Ishikawa (cell line): ENCODE data around the gene ISCA2.

Source experiments
- CEBPB ChIP-seq: IDR thresholded peaks from 2 replicates; pipeline ENCODE4 v1.6.1; 2012
- CREB1 ChIP-seq: IDR thresholded peaks from 2 replicates; pipeline ENCODE4 v1.6.1; 2012; ENCODE audit warnings: low read depth
- EGR1 ChIP-seq: IDR thresholded peaks from 2 replicates; pipeline ENCODE4 v1.6.1; 2012
- EP300 ChIP-seq: IDR thresholded peaks from 2 replicates; pipeline ENCODE4 v1.6.1; 2012; ENCODE audit warnings: borderline replicate concordance
- FOXM1 ChIP-seq: IDR thresholded peaks from 2 replicates; pipeline ENCODE4 v1.6.1; 2012; ENCODE audit warnings: low read depth, borderline replicate concordance
- NFIC ChIP-seq: IDR thresholded peaks from 2 replicates; pipeline ENCODE4 v1.6.1; 2012
- RAD21 ChIP-seq: IDR thresholded peaks from 2 replicates; pipeline ENCODE4 v1.6.1; 2012; ENCODE audit warnings: low read depth
- TAF1 ChIP-seq: IDR thresholded peaks from 2 replicates; pipeline ENCODE4 v1.6.1; 2012; ENCODE audit warnings: low read depth, mild to moderate bottlenecking
- TCF12 ChIP-seq: IDR thresholded peaks from 2 replicates; pipeline ENCODE4 v1.6.1; 2012; ENCODE audit warnings: low read depth
- TEAD4 ChIP-seq: IDR thresholded peaks from 2 replicates; pipeline ENCODE4 v1.6.1; 2012
- YY1 ChIP-seq: IDR thresholded peaks from 2 replicates; pipeline ENCODE4 v1.6.1; 2012; ENCODE audit warnings: low read depth
- ZBTB7A ChIP-seq: IDR thresholded peaks from 2 replicates; pipeline ENCODE4 v1.6.1; 2012; ENCODE audit warnings: low read depth
- TF ChIP-seq, protein P1 (sequence below): IDR thresholded peaks from 2 replicates; pipeline ENCODE4 v1.6.1; 2012; ENCODE audit warnings: low read depth, mild to moderate bottlenecking
- TF ChIP-seq, protein P2 (sequence below): IDR thresholded peaks from 2 replicates; pipeline ENCODE4 v1.6.1; 2012
- TF ChIP-seq, protein P3 (sequence below): IDR thresholded peaks from 2 replicates; pipeline ENCODE4 v1.6.1; 2012

Gene ISCA2

DNA sequence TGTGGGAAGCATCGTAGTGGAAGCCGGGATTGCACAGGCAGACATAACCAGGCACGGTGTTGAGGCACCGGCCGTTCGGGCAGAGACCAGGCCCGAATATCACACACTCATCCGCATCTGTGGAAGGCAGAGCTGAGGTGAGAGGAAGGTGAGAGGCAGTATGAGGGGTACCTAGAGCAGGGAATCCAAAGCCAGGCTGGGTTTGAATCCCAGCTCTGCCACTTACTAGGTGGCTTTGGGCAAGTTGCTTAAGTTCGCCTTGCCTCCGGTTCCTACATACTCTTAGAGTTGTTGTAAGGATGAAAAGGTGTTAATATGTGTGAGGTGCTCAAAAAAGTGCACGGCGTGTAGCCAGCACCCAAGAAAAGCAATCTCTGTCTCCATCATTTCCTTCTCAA, 10.4 kb downstream of the ISCA2 start:
- TF ChIP-seq YY1: no peak

DNA sequence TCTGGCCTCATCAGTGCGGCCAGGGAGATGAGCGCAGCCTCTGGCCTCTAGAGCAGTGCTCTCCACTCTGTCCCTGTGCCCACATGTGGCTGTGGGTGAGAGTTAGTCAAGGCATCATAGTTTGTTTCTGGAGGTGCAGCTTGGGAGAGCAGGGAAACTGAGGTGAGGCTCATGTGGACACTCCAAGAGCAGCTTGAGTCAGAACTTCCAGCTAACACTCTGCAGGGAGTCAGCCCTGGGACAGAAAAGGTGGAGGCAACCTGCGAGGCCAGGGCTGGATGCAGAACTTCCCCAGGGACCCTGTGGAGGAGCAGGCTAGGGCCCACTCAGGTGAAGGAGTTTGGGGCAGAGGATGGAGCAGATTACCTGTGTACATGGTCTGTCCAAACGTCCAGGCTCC, 10.8 kb downstream of the ISCA2 start:
- TF ChIP-seq CREB1: no peak

DNA sequence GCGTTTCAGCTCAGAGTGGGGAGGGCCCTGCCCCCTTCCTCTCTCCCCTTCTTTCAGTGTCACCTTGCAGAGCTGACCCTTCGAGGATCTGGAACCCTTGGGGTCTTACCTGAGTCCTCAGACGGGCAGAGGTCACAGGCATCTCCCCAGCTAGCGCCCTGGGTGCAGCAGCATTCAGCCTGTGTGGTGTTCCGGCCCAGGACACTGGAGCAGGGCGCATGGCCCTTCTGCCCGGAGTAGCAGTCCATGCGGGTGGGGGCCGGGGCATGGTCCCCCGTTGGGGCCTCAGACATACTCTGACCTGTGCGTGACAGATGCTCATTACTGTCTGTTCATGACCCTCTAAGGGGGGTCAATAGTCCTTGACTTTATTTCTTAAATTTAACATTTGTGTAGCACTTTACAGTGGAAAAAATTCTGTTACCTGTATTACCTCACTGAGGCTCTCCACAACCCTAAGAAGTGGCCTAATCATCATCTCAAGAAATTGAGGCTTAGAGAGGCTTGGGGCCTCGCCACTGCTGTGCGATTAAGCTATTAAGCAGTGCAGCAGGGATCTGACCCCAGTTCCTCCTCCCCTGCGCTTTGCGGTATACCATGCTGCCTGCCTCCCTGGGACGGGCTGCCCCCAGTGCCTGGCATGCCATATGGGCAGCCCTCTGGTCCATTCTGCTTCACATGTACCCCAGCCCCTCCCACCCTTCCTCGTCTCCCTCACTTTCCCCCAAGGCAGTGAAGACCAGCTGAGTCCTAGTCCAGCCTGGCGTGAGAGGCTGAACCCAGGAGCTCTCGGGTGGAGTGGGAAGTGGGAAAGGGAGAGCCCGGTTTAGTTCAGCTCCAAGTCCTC, 11.5 kb downstream of the ISCA2 start:
- TF ChIP-seq YY1 (no peak), TEAD4 (no peak), EGR1 (no peak), NFIC (no peak), CEBPB (no peak), RAD21 (no peak), FOXM1 (no peak), TAF1 (no peak)
- TF ChIP-seq, protein P1, sequence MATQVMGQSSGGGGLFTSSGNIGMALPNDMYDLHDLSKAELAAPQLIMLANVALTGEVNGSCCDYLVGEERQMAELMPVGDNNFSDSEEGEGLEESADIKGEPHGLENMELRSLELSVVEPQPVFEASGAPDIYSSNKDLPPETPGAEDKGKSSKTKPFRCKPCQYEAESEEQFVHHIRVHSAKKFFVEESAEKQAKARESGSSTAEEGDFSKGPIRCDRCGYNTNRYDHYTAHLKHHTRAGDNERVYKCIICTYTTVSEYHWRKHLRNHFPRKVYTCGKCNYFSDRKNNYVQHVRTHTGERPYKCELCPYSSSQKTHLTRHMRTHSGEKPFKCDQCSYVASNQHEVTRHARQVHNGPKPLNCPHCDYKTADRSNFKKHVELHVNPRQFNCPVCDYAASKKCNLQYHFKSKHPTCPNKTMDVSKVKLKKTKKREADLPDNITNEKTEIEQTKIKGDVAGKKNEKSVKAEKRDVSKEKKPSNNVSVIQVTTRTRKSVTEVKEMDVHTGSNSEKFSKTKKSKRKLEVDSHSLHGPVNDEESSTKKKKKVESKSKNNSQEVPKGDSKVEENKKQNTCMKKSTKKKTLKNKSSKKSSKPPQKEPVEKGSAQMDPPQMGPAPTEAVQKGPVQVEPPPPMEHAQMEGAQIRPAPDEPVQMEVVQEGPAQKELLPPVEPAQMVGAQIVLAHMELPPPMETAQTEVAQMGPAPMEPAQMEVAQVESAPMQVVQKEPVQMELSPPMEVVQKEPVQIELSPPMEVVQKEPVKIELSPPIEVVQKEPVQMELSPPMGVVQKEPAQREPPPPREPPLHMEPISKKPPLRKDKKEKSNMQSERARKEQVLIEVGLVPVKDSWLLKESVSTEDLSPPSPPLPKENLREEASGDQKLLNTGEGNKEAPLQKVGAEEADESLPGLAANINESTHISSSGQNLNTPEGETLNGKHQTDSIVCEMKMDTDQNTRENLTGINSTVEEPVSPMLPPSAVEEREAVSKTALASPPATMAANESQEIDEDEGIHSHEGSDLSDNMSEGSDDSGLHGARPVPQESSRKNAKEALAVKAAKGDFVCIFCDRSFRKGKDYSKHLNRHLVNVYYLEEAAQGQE: no peak

DNA sequence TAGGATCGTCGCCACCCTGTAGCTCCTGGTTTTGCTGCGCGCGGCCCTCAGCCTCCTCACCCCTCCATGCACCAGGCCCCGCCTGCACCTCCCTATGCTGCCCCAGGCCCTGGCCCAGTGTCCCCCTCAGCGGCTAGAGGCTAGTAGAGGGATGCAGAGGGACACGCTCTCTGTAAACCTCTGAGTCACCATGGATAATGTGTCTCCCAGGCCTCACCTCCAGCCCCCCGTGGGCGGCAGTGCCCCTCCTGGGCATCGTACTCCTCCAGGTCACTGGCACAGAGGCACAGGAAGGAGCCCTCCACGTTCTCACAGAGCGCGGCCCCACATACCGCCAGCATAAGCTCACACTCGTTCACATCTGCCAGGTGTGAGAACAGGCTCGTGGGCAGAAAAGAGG, 12.3 kb downstream of the ISCA2 start:
- TF ChIP-seq, protein P2, sequence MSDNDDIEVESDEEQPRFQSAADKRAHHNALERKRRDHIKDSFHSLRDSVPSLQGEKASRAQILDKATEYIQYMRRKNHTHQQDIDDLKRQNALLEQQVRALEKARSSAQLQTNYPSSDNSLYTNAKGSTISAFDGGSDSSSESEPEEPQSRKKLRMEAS: no peak
- TF ChIP-seq, protein P1: no peak
- TF ChIP-seq FOXM1 (no peak), NFIC (no peak), EGR1 (no peak), TCF12 (no peak), EP300 (no peak), CEBPB (no peak), TEAD4 (no peak), TAF1 (no peak)

DNA sequence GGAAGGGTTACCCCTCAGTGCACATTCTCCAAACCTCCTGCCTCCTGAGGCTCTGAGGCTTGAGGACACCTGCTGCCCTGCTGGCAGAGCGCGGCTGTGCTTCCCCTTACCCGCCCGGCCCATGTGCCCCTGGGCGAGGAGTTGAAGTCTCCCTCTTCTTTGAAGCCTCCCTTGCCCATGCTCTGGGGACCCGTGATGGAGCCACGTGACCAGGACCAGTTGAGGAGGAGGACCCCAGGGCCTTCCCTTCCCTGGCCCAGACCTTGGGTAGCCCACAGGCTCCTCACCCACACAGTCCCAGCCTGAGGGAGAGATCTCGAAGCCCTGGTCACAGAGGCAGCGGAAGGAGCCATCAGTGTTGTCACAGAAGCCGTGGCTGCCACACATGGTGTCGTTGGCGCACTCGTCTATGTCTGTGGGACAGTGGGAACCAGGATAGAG, 12.9 kb downstream of the ISCA2 start:
- TF ChIP-seq ZBTB7A (no peak), FOXM1 (no peak), NFIC (no peak)

DNA sequence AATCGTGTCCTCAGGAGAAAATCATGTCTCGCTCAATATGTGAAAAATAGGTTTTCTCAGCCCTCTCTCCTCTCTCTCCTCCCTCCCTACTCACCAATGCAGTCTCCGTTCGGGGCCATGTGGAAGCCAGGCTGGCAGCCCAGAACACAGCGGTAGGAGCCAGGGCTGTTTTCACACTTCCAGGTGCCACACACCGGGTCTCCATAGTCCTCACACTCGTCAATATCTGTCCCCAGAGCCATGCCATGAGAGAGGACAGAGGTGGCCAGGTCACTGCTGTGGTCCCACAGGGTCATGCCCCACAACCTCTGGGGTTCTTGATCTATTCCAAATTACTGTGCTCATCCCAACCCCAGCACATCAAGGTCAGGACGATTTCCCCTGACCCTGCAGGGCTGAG, 13.5 kb downstream of the ISCA2 start:
- no peak for TF ChIP-seq RAD21
- no peak for TF ChIP-seq FOXM1
- TF ChIP-seq YY1: no peak
- TF ChIP-seq, protein P2: no peak
- TF ChIP-seq, protein P3, sequence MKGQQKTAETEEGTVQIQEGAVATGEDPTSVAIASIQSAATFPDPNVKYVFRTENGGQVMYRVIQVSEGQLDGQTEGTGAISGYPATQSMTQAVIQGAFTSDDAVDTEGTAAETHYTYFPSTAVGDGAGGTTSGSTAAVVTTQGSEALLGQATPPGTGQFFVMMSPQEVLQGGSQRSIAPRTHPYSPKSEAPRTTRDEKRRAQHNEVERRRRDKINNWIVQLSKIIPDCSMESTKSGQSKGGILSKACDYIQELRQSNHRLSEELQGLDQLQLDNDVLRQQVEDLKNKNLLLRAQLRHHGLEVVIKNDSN: no peak
- TF ChIP-seq TEAD4: no peak
- no peak for TF ChIP-seq EGR1
- TF ChIP-seq, protein P1: no peak
- TF ChIP-seq TCF12: no peak
- no peak for TF ChIP-seq NFIC
- no peak for TF ChIP-seq CEBPB
